GM12873 (cell line): ENCODE measurements around the gene MAN2A1.

Source experiments
- TF ChIP-seq, protein P1 (sequence below): IDR thresholded peaks from 2 replicates; pipeline ENCODE4 v1.5.1; 2012; ENCODE audit warnings: low read depth, mild to moderate bottlenecking, moderate library complexity, low read length, control low read depth; ENCODE audit not compliant: insufficient read depth; ENCODE audit errors: missing control alignments

The MAN2A1 gene

DNA sequence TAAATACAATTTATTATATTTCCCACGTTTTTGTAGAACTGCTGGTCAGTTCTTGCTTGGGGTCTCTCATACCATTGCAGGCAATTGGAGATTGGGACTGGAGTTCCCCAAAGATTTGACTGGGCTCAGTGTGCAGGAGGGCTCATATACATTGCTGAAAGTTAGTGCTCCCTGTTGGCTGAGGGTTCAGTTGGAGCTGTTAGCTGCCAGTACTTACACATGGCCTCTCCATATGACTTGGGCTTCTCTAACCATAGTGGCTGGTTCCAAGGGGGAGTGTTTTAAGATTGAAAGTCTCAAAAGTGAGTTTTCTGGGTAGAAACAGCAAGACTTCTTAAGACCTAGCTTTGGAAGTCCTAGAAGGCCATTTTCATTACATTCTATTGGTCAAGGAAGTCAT lies 102.9 kb downstream of the MAN2A1 start:
- TF ChIP-seq, protein P1, sequence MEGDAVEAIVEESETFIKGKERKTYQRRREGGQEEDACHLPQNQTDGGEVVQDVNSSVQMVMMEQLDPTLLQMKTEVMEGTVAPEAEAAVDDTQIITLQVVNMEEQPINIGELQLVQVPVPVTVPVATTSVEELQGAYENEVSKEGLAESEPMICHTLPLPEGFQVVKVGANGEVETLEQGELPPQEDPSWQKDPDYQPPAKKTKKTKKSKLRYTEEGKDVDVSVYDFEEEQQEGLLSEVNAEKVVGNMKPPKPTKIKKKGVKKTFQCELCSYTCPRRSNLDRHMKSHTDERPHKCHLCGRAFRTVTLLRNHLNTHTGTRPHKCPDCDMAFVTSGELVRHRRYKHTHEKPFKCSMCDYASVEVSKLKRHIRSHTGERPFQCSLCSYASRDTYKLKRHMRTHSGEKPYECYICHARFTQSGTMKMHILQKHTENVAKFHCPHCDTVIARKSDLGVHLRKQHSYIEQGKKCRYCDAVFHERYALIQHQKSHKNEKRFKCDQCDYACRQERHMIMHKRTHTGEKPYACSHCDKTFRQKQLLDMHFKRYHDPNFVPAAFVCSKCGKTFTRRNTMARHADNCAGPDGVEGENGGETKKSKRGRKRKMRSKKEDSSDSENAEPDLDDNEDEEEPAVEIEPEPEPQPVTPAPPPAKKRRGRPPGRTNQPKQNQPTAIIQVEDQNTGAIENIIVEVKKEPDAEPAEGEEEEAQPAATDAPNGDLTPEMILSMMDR: no peak

DNA sequence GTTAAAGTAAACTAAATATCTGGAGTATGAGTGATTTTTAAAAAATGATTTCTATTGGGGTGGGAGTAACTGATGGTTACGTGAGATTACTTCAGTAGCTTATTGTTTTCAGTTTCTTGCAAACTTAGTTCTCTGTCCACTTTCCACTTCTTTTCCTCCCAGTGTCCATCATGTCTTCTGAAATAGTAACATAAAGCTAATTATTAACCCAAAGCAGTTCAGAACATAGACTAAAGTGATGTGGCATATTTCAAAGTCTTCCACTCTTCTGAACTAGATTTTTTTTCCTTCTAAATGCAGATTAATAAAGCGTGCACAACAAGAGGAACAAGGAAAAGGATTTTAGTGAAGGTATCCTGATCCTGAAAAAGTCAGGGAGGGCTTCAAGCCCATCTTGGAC lies 114.1 kb downstream of the MAN2A1 start:
- TF ChIP-seq, protein P1: no peak

DNA sequence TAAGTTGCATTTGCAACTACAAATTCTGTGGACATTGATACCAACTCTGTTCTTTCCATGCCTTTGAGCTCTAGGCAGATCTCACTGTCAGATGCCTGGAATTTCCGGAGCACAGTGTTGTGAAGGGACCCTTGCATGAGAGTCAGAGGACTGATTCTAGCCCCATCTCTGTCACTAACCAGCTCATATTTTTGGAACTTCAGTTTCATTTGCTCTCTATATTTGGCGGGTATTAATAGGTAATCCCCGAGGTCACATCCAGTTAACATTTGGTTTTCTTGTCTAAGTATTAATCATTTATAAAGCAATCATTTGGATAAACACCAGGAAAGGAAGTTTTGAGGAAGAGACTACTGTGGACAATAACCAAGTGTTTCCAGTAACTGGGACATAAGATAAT lies 115.7 kb downstream of the MAN2A1 start:
- TF ChIP-seq, protein P1: no peak

DNA sequence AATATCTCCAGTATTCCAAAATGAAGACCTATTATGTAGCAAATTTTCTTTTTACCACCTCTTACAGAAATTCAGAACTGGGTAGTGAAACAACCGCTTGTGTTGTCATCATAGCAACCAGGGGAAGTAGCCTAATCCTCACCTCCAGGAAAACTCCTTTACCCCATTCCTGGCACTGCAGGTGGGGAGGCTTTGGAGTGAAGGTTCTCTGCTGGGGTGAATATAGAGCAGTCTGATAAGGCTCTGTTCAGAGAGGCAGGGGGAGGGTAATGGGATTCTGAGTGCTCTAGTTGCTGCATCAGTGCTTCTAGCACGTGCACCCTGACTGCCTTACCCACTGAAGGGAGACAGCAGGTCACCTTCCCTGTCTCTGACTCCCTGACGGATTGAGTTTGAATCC lies 116.2 kb downstream of the MAN2A1 start:
- TF ChIP-seq, protein P1: no peak

DNA sequence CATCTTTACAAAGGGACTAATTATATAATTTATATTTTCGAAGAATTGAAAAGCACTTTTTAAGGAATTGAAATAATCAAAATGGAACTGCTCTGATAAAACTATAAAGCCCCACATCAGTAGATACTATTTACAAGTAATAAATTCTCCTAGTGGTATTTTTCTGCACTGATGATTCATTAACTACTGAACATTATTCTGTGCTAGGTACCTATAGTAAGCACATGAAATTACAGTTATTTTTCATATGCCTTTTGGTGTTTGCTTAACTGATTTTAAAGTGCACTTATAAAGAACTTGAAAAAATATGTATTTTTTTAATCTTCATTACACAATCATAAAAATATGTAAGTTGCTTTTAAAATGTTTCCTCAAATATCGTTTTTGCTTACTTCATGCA lies 123.0 kb downstream of the MAN2A1 start:
- TF ChIP-seq, protein P1: no peak

DNA sequence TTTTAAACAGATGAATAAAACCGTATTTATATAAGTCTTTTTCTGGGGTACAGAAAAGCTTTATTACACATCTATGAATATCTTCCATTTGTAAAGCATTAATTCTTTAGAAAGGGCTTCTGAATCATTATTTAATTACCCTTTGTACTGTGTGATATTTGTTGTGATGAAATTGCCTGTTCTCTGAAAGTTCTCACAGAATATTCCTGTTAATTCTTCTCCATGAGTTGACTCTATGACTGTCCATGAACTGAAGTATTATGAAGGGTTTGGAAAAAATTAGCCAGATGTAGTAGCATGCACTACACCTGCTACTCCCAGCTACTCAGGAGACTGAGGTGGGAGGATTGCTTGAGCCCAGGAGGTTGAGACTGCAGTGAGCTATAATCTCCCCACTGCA lies 127.0 kb downstream of the MAN2A1 start:
- TF ChIP-seq, protein P1: no peak

DNA sequence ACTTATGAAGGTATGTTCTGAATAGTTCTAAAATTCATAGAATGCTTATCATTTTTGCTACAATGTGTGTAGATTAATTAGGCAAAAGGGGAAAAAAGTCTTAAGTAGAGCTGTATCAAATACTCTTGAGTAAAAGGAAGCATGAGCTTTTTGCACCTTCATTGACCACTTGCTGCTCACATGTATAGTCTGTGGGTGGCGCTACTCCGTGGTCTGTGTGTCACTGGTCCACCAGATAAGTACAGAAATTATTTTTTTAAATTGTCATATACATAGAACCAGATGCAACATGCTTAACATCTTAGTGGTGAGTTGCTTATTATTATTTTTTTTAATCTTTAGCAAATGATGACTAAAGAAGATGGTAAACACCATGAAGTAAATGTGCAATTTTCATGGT lies 130.2 kb downstream of the MAN2A1 start:
- TF ChIP-seq, protein P1: peak; percentile 11
